HepG2 (cell line): ENCODE results near the gene MFAP4. TPM values are rescaled to one million over a fixed set of nuclear protein-coding genes. Genes with fewer than 3 reads are reported as not detected.
A peak's percentile ranks its signal among the peaks of the same experiment; 100 is the strongest.

Experiments used
- ATAC-seq: fragments of 200-7000 bp; cut with Tn5 transposase; 3 replicates; pipeline ENCODE4 v1.9.1; 2020; ENCODE audit warnings: mild to moderate bottlenecking, moderate library complexity
- BruUV-seq: library from RNA; stranded (reverse); fragments of 400-500 nt; replicated peaks from 2 replicates; lab custom pipeline; 2021; lab: Mats Ljungman, UMichigan
- CTCF ChIA-PET: fragments of 300-600 bp; formaldehyde crosslinking; extraction: SDS; loops from one replicate; lab custom pipeline; 2021; ENCODE audit warnings: low total read pairs, inconsistent platforms, low intra/inter-chr PET ratio; lab: Yijun Ruan, JAX
- POLR2A ChIA-PET: fragments of 350-600 bp; sonication (Branson Sonifier 250); formaldehyde crosslinking; loops from one replicate; lab custom pipeline; 2020; ENCODE audit warnings: antibody characterized with exemption, inconsistent platforms; lab: Yijun Ruan, JAX
- DNase-seq: peaks from one replicate; pipeline ENCODE4 v3.0.0-alpha.2; 2015; ENCODE audit warnings: low spot score
- FAIRE-seq: peaks from 3 replicates; lab custom pipeline; 2011; peaks lifted over from hg19 to GRCh38; lab: Jason Lieb, UNC
- H2AFZ ChIP-seq: one replicate; pipeline ENCODE4 v1.6.1; 2011; ENCODE audit warnings: low read length, inconsistent platforms
- H3K27ac ChIP-seq: fragments of 300-600 bp; 3 replicates; pipeline ENCODE4 v1.8.0; 2011; ENCODE audit warnings: mixed run types, mild to moderate bottlenecking, mixed read lengths, low read length, inconsistent platforms; ENCODE audit not compliant: insufficient read depth; ENCODE audit errors: extremely low read length
- H3K27me3 ChIP-seq, 2 experiments: fragments of 200-600 bp in 1 of 2; 2 replicates in 1 of 2; 3 replicates in 1 of 2; pipeline versions ENCODE4 v1.6.0 to v1.8.0; 2011; ENCODE audit warnings: low read length in 2 of 2, mild to moderate bottlenecking in 2 of 2, moderate library complexity in 2 of 2, inconsistent platforms in 1 of 2; ENCODE audit not compliant: insufficient read depth in 2 of 2, control insufficient read depth in 1 of 2
- H3K36me3 ChIP-seq, 2 experiments: fragments of 200-600 bp in 1 of 2; replicated peaks in 1 of 2; 2 replicates in 1 of 2; 3 replicates in 1 of 2; pipeline versions ENCODE4 v1.5.1 to v1.8.0; 2011; ENCODE audit warnings: low read length in 2 of 2, inconsistent platforms in 1 of 2; ENCODE audit not compliant: insufficient read depth in 2 of 2, control insufficient read depth in 1 of 2
- H3K4me1 ChIP-seq: 2 replicates; pipeline ENCODE4 v1.5.1; 2012; ENCODE audit warnings: low read length, inconsistent platforms; ENCODE audit not compliant: insufficient read depth
- H3K4me2 ChIP-seq: 2 replicates; pipeline ENCODE4 v1.6.0; 2011; ENCODE audit warnings: low read depth, low read length, inconsistent platforms
- H3K4me3 ChIP-seq, 3 experiments: fragments of 200-600 bp in 1 of 3; sonication (generic), shearing (Covaris generic) in 1 of 3; replicated peaks in 1 of 3; 2 replicates each; pipeline ENCODE4 v1.5.1; 2011 to 2016; ENCODE audit warnings: low read length in 3 of 3, inconsistent platforms in 2 of 3, low read depth in 2 of 3, mild to moderate bottlenecking in 2 of 3, control low read depth in 1 of 3, mixed read lengths in 1 of 3; ENCODE audit not compliant: insufficient read depth in 1 of 3
- H3K79me2 ChIP-seq: one replicate; pipeline ENCODE4 v1.6.1; 2011; ENCODE audit warnings: low read length, inconsistent platforms; ENCODE audit not compliant: insufficient read depth
- H3K9ac ChIP-seq: 2 replicates; pipeline ENCODE4 v1.6.0; 2011; ENCODE audit warnings: mild to moderate bottlenecking, low read depth, low read length, inconsistent platforms; ENCODE audit not compliant: insufficient read depth
- H3K9me3 ChIP-seq: 2 replicates; pipeline ENCODE4 v1.5.1; 2012; ENCODE audit warnings: mild to moderate bottlenecking, low read length
- H4K20me1 ChIP-seq: 2 replicates; pipeline ENCODE4 v1.6.0; 2011; ENCODE audit warnings: inconsistent platforms, mild to moderate bottlenecking, low read length, moderate library complexity; ENCODE audit not compliant: insufficient read depth
- CREB1 ChIP-seq, 2 experiments: fragments of 450-650 bp in 1 of 2; IDR thresholded peaks; 2 replicates each; pipeline ENCODE4 v1.6.1; 2016 to 2017; ENCODE audit warnings: control low read depth in 1 of 2, mild to moderate bottlenecking in 1 of 2, missing compliant biosample characterization in 1 of 2, missing genetic modification characterization in 1 of 2
- ETV5 ChIP-seq: IDR thresholded peaks from 2 replicates; pipeline ENCODE4 v1.6.1; 2018; ENCODE audit warnings: missing biosample characterization, missing genetic modification reagents, inconsistent platforms, borderline replicate concordance
- LCORL ChIP-seq, 2 experiments: fragments of 450-650 bp in 1 of 2; sonication (generic) in 1 of 2; formaldehyde crosslinking in 1 of 2; IDR thresholded peaks; 2 replicates each; pipeline versions ENCODE4 v1.5.0 to v1.6.1; 2017 to 2020; ENCODE audit warnings: antibody characterized with exemption in 1 of 2, missing genetic modification reagents in 1 of 2
- MIXL1 ChIP-seq: IDR thresholded peaks from 2 replicates; pipeline ENCODE4 v1.6.1; 2016
- NR2F6 ChIP-seq, 2 experiments: IDR thresholded peaks; 2 replicates each; pipeline ENCODE4 v1.6.1; 2016; ENCODE audit warnings: antibody characterized with exemption in 1 of 2, mild to moderate bottlenecking in 1 of 2
- PCBP2 ChIP-seq: fragments of 200-400 bp; formaldehyde crosslinking; optimal IDR thresholded peaks from 2 replicates; pipeline ENCODE3; 2018; ENCODE audit warnings: low read length, low read depth; ENCODE audit not compliant: poor library complexity, severe bottlenecking
- SALL1 ChIP-seq: sonication (generic); formaldehyde crosslinking; IDR thresholded peaks from 2 replicates; pipeline ENCODE4 v1.8.0; 2022; ENCODE audit warnings: mild to moderate bottlenecking, missing genetic modification reagents
- ZNF614 ChIP-seq: IDR thresholded peaks from 2 replicates; pipeline ENCODE4 v1.6.1; 2018; ENCODE audit warnings: missing biosample characterization, missing genetic modification reagents, inconsistent platforms, borderline replicate concordance
- ZNF629 ChIP-seq: sonication (generic); formaldehyde crosslinking; conservative IDR thresholded peaks from 2 replicates; pipeline ENCODE4 v1.5.0; 2020; ENCODE audit warnings: missing genetic modification reagents
- WGBS: methylation state at CpG from one replicate; pipeline ENCODE4 v1.1.6; 2017; ENCODE audit warnings: low lambda C conversion rate; 5-methylcytosine and 5-hydroxymethylcytosine counted together
- in situ Hi-C: cut with HindIII; loops from 2 replicates; pipeline ENCODE4 v1.10.0; 2017; ENCODE audit warnings: low pct_unique_long_range_greater_than_20kb; ENCODE audit not compliant: extremely low pct_ligation_motif_present
- intact Hi-C: fragments of 100-400 bp; cut with micrococcal nuclease; formaldehyde crosslinking; loops from one replicate; pipeline ENCODE4 v1.10.0; 2022; ENCODE audit not compliant: unreplicated experiment
- polyA plus RNA-seq, 8 experiments: library from polyadenylated mRNA; depleted of rRNA in 3 of 8; stranded (reverse) in 7 of 8; unstranded in 1 of 8; fragments of >200 nt; fragmentation: Illumina TruSeq in 4 of 8; extraction: Trizol in 4 of 8; gene quantifications; 2 replicates each; pipeline versions ENCODE4 v1.2.1 to v1.2.3, GENCODE V29; 2011 to 2016; ENCODE audit warnings: low read depth in 4 of 8, missing spikeins in 1 of 8, mixed read lengths in 1 of 8; ENCODE audit not compliant: insufficient read depth in 1 of 8
- total RNA-seq, 5 experiments: library from RNA; depleted of rRNA; stranded (reverse); fragments of >200 nt; fragmentation: Illumina TruSeq; extraction: Trizol; gene quantifications; 2 replicates each; pipeline ENCODE4 v1.2.3, GENCODE V29; 2016; ENCODE audit warnings: low read depth in 1 of 5
- TF ChIP-seq, protein P1 (sequence below): IDR thresholded peaks from 2 replicates; pipeline ENCODE4 v1.6.1; 2012; ENCODE audit warnings: inconsistent platforms

Gene MFAP4
- total and polyA plus RNA-seq, 2 of the 13 experiments (the other 11 are each of a cell fraction or from before 2014, with no cell fraction given) = 0.08 TPM; not detected in 1

DNA sequence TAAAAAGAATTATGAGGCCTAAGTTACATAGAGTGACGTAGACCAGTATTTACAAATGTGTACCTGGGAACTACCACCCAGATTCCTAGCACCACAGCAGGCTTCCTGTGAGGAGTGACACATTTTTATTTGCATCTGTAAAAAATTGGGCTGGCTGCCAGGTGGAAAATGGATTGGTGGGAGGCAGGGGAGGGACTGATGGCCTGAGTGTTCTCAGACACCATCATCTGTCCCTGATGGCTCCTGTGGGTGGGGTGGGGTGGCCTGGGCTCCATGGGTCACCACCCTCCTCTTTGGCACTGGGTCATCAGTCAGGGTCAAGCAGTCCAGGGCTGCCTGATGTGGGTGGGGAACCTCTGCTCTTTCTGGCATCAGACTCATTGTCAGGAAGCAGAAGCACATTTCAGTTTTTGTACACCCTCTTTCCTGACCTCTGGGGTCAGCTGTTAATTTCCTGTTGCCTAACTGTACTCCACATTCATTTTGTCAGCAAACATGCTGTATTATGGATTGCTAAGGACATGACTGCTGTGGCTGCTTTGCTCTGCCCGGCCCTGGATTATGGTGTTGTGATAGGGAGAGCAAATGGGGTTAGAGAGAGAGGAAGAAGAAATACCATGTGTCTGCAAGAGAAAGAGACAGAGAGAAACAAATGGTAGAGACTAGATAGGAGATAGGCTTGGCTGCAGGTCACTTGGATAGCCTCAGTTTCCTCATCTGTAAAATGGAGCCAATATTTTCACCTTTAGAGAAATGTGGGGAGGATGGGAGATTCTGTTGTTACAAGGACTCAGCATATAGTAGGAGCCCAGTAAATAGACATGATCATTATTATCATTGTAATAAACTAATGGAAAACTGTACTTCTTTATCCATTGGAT is 11.6 kb upstream of the MFAP4 start:
- peaks cover 20% of the 10 kb centered on the region for H3K4me1 ChIP-seq
- in situ Hi-C loops (no loop called here), intact Hi-C loops (no loop called here)
- no peak overlapping the region for H3K4me3 ChIP-seq
- CTCF ChIA-PET = no interaction called here
- 2% methylated on average over 2 of the region's 2 CpGs for WGBS
- H3K4me2 ChIP-seq = peak overlapping the region; percentile 25; the same call in 1 of the 2 replicates
- H3K9me3 ChIP-seq = no peaks in the 10 kb centered on the region
- no peaks in the 10 kb centered on the region for H3K79me2 ChIP-seq
- no peak overlapping the region for H2AFZ ChIP-seq
- H3K9ac ChIP-seq = no peak overlapping the region
- H4K20me1 ChIP-seq = no peaks in the 10 kb centered on the region
- TF ChIP-seq MIXL1 (0 out of 2 replicates have a peak, but pooled peaks have one; percentile 24), ETV5 (CRISPR knock-in tag) (peak; percentile 38; the same call in 1 of the 2 replicates), ZNF614 (CRISPR knock-in tag) (no peak), SALL1 (peak; percentile 40; the same call in 1 of the 2 replicates), PCBP2 (no peak), ZNF629 (CRISPR knock-in tag) (peak; percentile 78), LCORL (IDR thresholded peaks at IDR 0.05) (no peak), LCORL (CRISPR knock-in tag; IDR thresholded peaks at IDR 0.05) (peak; percentile 40; the same call in 1 of the 2 replicates), CREB1 (IDR thresholded peaks at IDR 0.05) (0 out of 2 replicates have a peak, but pooled peaks have one; percentile 21), CREB1 (CRISPR knock-in tag; IDR thresholded peaks at IDR 0.05) (no peak), NR2F6 (IDR thresholded peaks at IDR 0.05) (peak; percentile 29), NR2F6 (CRISPR knock-in tag; IDR thresholded peaks at IDR 0.05) (peak; percentile 54; the same call in 1 of the 2 replicates)
- TF ChIP-seq, protein P1, sequence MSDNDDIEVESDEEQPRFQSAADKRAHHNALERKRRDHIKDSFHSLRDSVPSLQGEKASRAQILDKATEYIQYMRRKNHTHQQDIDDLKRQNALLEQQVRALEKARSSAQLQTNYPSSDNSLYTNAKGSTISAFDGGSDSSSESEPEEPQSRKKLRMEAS = no peak
- H3K36me3 ChIP-seq = no peaks in the 10 kb centered on the region
- FAIRE-seq (no peak), DNase-seq (no peak), ATAC-seq (peak; percentile 65)
- POLR2A ChIA-PET = no interaction called here
- BruUV-seq = no TSS peak
- H3K27me3 ChIP-seq = no peaks in the 10 kb centered on the region
- no peak overlapping the region for H3K27ac ChIP-seq
